Measurements from ENCODE around the gene RAP2A.

RAP2A gene

GRCh38 chr13:97433727-97434396 is at the start of gene RAP2A:
TSS of gene RAP2A (plus strand) at chr13:97434169. CDS start at chr13:97434471, 302 bp downstream.
- DNase-seq: peak; percentile 93

- no peak for DNase-seq
Measured at GRCh38 chr13:97384371-97384770, 49.6 kb upstream of the RAP2A start.

GRCh38 chr13:97385146-97385545 is 48.8 kb upstream of the RAP2A start:
- DNase-seq: no peak

GRCh38 chr13:97385854-97386253 is 48.1 kb upstream of the RAP2A start:
- DNase-seq: no peak

- DNase-seq: no peak
Measured at GRCh38 chr13:97386801-97387484, 47.0 kb upstream of the RAP2A start.

- no peak for DNase-seq
Measured at GRCh38 chr13:97387485-97387839, 46.5 kb upstream of the RAP2A start.

- no peak for DNase-seq
Measured at GRCh38 chr13:97387890-97388289, 46.1 kb upstream of the RAP2A start.

- no peak for DNase-seq
Measured at GRCh38 chr13:97388373-97388772, 45.6 kb upstream of the RAP2A start.

GRCh38 chr13:97390941-97391600 is 42.9 kb upstream of the RAP2A start:
- DNase-seq: no peak

- no peak for DNase-seq
Measured at GRCh38 chr13:97392020-97392419, 41.9 kb upstream of the RAP2A start.

GRCh38 chr13:97394542-97394941 is 39.4 kb upstream of the RAP2A start:
- DNase-seq: no peak

GRCh38 chr13:97395447-97396136 is 38.4 kb upstream of the RAP2A start:
- no peak for DNase-seq

- DNase-seq: no peak
Measured at GRCh38 chr13:97397267-97397666, 36.7 kb upstream of the RAP2A start.

- no peak for DNase-seq
Measured at GRCh38 chr13:97401421-97401820, 32.5 kb upstream of the RAP2A start.

GRCh38 chr13:97403893-97404750 is 29.8 kb upstream of the RAP2A start:
- DNase-seq: no peak

- no peak for DNase-seq
Measured at GRCh38 chr13:97407540-97407939, 26.4 kb upstream of the RAP2A start.

- no peak for DNase-seq
Measured at GRCh38 chr13:97408938-97409337, 25.0 kb upstream of the RAP2A start.

GRCh38 chr13:97411984-97412383 is 22.0 kb upstream of the RAP2A start:
- DNase-seq: no peak

- no peak for DNase-seq
Measured at GRCh38 chr13:97413694-97414093, 20.3 kb upstream of the RAP2A start.

GRCh38 chr13:97414392-97414791 is 19.6 kb upstream of the RAP2A start:
- no peak for DNase-seq

GRCh38 chr13:97417698-97418097 is 16.3 kb upstream of the RAP2A start:
- DNase-seq: no peak
